HL-60 (cell line): ENCODE data around the gene BPIFA2.
A peak's percentile ranks its signal among the peaks of the same experiment; 100 is the strongest.

ENCODE experiments used
- DNase-seq, 2 experiments: peaks; one replicate each; pipeline ENCODE4 v3.0.0-alpha.2; 2010 to 2020; ENCODE audit warnings: low read depth in 1 of 2, low spot score in 1 of 2
- H3K27ac ChIP-seq: fragments of 250-450 bp; sonication (Bioruptor Pico); replicated peaks from 2 replicates; pipeline ENCODE4 v1.5.1; 2020; ENCODE audit warnings: mild to moderate bottlenecking, moderate library complexity
- H3K27me3 ChIP-seq: fragments of 250-450 bp; sonication (Bioruptor Pico); 2 replicates; pipeline ENCODE4 v1.5.1; 2021; ENCODE audit warnings: mild to moderate bottlenecking, moderate library complexity; ENCODE audit not compliant: insufficient read depth, poor library complexity, severe bottlenecking
- H3K4me3 ChIP-seq: replicated peaks from 2 replicates; pipeline ENCODE4 v1.5.1; 2011; ENCODE audit warnings: mild to moderate bottlenecking, control low read depth, low read length; ENCODE audit not compliant: insufficient read depth
- CTCF ChIP-seq: IDR thresholded peaks from one replicate; pipeline ENCODE4 v1.5.1; 2011; ENCODE audit warnings: low read length, control low read depth, inconsistent platforms; ENCODE audit not compliant: insufficient read depth
- GABPA ChIP-seq: IDR thresholded peaks from 2 replicates; pipeline ENCODE4 v1.6.1; 2012; ENCODE audit warnings: low read depth
- POLR2AphosphoS5 ChIP-seq: IDR thresholded peaks from 2 replicates; pipeline ENCODE4 v1.6.1; 2012; ENCODE audit warnings: low read depth
- SPI1 ChIP-seq: IDR thresholded peaks from 2 replicates; pipeline ENCODE4 v1.6.1; 2012; ENCODE audit warnings: low read depth, mild to moderate bottlenecking, borderline replicate concordance
- TF ChIP-seq, protein P1 (sequence below): IDR thresholded peaks from 2 replicates; pipeline ENCODE4 v1.6.1; 2012; ENCODE audit warnings: low read depth; ENCODE audit not compliant: insufficient replicate concordance

BPIFA2 gene

GRCh38 chr20:33210371-33210770, 42.4 kb downstream of the BPIFA2 start:
- no peak overlapping the region for H3K27ac ChIP-seq
- H3K27me3 ChIP-seq, result no peaks in the 10 kb centered on the region
- H3K4me3 ChIP-seq, result no peak overlapping the region
- no peak for DNase-seq
- TF ChIP-seq SPI1 (no peak), GABPA (no peak), CTCF (no peak), POLR2AphosphoS5 (no peak)
- TF ChIP-seq, protein P1, sequence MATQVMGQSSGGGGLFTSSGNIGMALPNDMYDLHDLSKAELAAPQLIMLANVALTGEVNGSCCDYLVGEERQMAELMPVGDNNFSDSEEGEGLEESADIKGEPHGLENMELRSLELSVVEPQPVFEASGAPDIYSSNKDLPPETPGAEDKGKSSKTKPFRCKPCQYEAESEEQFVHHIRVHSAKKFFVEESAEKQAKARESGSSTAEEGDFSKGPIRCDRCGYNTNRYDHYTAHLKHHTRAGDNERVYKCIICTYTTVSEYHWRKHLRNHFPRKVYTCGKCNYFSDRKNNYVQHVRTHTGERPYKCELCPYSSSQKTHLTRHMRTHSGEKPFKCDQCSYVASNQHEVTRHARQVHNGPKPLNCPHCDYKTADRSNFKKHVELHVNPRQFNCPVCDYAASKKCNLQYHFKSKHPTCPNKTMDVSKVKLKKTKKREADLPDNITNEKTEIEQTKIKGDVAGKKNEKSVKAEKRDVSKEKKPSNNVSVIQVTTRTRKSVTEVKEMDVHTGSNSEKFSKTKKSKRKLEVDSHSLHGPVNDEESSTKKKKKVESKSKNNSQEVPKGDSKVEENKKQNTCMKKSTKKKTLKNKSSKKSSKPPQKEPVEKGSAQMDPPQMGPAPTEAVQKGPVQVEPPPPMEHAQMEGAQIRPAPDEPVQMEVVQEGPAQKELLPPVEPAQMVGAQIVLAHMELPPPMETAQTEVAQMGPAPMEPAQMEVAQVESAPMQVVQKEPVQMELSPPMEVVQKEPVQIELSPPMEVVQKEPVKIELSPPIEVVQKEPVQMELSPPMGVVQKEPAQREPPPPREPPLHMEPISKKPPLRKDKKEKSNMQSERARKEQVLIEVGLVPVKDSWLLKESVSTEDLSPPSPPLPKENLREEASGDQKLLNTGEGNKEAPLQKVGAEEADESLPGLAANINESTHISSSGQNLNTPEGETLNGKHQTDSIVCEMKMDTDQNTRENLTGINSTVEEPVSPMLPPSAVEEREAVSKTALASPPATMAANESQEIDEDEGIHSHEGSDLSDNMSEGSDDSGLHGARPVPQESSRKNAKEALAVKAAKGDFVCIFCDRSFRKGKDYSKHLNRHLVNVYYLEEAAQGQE, result no peak

GRCh38 chr20:33211817-33212424, 44.0 kb downstream of the BPIFA2 start:
- TF ChIP-seq GABPA, result no peak
- TF ChIP-seq CTCF, result peak; percentile 40
- no peak overlapping the region for H3K27ac ChIP-seq
- H3K4me3 ChIP-seq, result no peak overlapping the region
- DNase-seq, result peak; percentile 4 to 47
- no peaks in the 10 kb centered on the region for H3K27me3 ChIP-seq

DNA sequence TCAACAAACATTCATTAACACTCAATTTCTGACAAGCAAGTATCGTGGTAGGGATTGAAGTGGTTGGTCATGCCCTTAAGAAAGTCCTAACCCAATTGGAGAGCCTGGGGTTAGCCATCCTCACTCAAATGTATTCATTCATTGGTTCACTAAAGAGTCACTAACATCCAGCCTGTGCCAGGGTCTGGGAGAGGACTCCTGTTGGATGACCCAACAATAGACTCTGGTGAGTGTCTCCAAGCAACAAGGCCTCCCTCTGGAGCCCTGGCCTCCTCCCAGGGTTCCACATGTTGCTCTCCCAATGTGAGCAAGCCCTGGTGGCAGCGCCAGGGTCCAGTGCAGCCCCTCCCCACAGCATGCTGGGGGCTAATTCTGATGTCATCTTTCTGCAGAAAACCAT, 49.1 kb downstream of the BPIFA2 start, which contains the start of gene BPIFA3:
Gene BPIFA3 (plus strand): TSS at position 301 of the 400 bp plus-strand sequence. CDS start 185 bp downstream, outside the sequence.
- H3K27ac ChIP-seq, result no peak within 1 kb of the TSS
- H3K4me3 ChIP-seq, result no peak within 1 kb of the TSS
- DNase-seq, result no peak
- TF ChIP-seq CTCF, result no peak
- TF ChIP-seq GABPA, result no peak
- TF ChIP-seq, protein P1, result no peak
- TF ChIP-seq POLR2AphosphoS5, result no peak
- no peak for TF ChIP-seq SPI1
- H3K27me3 ChIP-seq, result peaks cover 3% of the 10 kb centered on the region

DNA sequence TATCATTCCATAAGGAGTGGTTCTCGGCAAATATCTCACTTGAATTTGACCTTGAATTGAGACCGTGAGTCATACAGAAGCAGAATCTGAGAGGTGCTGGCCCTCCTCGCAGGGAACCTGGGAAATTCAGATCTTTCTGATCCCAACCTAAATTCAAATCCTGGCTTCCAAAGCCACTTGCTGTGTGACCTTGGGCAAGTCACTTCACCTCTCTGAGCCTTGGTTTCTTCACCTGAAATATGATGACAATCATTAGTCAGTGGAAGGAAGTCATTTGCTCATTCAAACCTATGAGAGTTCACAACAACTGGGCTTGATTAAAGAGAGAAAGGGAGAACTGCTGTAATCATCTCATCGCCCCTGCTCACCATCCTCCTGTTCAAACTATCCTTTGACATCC, 56.4 kb downstream of the BPIFA2 start:
- Histone ChIP-seq H3K27me3 (peaks cover 3% of the 10 kb centered on the region), H3K4me3 (no peak overlapping the region), H3K27ac (no peak overlapping the region)
- TF ChIP-seq CTCF, result no peak
- TF ChIP-seq SPI1, result no peak
- no peak for TF ChIP-seq GABPA
- TF ChIP-seq, protein P1, result no peak
- no peak for TF ChIP-seq POLR2AphosphoS5
- DNase-seq, result no peak
